ENCODE measurements around the gene ERI3.

Gene ERI3, protein sequence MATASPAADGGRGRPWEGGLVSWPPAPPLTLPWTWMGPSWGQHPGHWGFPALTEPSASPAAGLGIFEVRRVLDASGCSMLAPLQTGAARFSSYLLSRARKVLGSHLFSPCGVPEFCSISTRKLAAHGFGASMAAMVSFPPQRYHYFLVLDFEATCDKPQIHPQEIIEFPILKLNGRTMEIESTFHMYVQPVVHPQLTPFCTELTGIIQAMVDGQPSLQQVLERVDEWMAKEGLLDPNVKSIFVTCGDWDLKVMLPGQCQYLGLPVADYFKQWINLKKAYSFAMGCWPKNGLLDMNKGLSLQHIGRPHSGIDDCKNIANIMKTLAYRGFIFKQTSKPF

DNA sequence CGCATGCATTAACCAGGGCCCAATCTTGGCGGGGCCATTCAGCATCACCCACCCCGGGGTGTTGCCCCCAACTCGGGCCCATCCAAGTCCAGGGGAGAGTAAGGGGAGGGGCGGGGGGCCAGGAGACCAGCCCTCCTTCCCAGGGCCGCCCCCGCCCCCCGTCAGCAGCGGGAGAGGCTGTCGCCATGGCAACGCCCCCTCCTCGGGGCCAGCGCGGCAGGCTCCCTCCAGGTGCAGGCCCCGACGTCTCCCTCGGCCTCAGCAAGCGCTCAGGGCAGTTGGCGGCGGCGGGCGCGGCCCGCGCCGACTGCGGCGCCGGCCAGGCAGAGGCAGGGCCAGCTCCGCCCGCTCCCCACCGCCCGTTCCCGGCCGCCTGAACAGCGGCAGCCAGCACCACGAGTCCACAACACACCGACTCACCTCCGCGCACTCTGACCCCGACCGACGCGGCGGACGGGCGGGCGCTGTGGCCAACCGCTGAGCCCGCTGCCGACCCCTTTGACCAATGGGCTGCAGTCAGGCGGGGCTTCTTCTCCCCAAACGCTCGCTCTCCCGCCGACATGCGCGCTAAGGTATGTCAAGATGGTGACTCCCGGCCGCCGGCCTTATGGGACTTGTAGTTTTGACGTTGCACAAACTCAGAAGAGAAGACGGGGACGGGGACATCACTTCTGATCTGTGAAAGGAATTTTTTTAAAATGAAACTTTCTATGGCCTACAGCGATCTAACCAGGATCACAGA lies at the start of gene ERI3:
ERI3 (minus strand) TSS at position 418 of the 742 bp plus-strand sequence; CDS start at position 187, 231 bp downstream.
- DNase-seq (ENCODE audit: low spot score), result peak; percentile 99
- in situ Hi-C loops (cut with MboI; ENCODE audit: low pct_unique_long_range_greater_than_20kb, low sequenced_read_pairs, unreplicated experiment), result no loop called here
- TF ChIP-seq, protein P1, sequence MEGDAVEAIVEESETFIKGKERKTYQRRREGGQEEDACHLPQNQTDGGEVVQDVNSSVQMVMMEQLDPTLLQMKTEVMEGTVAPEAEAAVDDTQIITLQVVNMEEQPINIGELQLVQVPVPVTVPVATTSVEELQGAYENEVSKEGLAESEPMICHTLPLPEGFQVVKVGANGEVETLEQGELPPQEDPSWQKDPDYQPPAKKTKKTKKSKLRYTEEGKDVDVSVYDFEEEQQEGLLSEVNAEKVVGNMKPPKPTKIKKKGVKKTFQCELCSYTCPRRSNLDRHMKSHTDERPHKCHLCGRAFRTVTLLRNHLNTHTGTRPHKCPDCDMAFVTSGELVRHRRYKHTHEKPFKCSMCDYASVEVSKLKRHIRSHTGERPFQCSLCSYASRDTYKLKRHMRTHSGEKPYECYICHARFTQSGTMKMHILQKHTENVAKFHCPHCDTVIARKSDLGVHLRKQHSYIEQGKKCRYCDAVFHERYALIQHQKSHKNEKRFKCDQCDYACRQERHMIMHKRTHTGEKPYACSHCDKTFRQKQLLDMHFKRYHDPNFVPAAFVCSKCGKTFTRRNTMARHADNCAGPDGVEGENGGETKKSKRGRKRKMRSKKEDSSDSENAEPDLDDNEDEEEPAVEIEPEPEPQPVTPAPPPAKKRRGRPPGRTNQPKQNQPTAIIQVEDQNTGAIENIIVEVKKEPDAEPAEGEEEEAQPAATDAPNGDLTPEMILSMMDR (IDR thresholded peaks at IDR 0.05; ENCODE audit: extremely low read depth, insufficient read depth, missing control alignments), result no peak

DNA sequence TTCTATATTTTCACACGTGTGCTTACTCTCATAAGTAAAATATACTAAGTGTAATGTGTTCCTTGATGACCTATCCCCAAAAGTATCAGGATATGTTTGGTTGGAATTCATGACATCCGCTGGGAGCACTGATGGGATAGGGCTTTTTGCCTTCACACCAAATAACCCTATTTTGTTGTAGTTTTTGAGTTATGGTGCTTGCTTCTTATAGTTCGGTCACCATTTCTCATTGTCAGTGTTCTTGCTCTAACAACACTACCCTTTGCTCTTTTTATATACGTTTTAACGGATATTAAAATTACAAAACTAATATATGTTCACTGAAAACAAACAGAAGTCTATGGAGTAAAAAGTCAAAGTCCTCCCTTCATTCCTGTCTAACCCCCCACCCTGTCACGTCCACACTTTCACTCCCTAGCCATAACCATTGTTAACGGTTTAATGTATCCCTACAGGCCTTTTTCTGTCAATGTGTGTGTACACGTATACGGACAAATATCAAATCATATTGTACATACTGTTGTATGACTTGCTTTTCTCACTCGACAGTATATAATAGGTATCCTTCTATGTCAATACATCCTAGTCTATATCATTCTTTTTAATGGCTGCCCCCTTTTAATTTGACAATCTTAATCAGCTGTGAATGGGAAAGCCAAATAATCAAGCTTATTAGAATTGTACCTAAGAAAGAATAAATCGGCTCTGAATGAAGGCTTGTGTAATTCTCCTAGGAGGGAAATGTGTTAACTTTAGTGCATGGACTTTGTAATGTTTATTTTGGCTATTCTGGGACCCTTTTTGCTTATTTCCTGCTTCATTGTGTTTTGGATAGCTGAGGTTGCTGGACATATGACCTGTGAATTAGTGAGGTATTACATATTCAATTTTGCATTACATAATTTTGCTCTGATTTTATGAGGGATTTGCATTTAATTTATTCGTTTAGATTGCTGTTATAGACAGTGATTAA lies 46.5 kb upstream of the ERI3 start:
- in situ Hi-C loops (cut with MboI; ENCODE audit: low pct_unique_long_range_greater_than_20kb, low sequenced_read_pairs, unreplicated experiment), result no loop called here
- TF ChIP-seq, protein P1 (IDR thresholded peaks at IDR 0.05; ENCODE audit: extremely low read depth, insufficient read depth, missing control alignments), result no peak
- DNase-seq (ENCODE audit: low spot score), result no peak

DNA sequence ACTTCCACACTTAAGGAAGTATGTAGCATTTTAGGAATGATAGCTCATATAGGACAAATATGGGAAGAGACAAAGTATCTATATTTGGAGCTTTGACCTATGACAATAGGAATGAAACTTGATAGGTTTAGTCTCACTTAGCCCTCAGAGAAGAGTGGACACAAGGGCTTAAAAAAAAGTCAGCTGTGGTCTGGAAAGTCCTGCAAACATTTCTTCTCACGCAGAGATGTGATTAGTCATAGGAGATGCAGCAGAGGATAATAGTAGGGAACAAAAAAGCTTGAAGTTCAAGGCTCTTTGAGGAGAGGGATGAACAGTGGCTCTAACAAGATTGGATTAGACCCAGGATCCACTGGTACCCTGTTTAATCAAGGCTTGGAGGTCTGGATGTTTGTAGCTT lies 35.2 kb upstream of the ERI3 start:
- TF ChIP-seq, protein P1 (IDR thresholded peaks at IDR 0.05; ENCODE audit: extremely low read depth, insufficient read depth, missing control alignments), result no peak
- no peak for DNase-seq (ENCODE audit: low spot score)
- in situ Hi-C loops (cut with MboI; ENCODE audit: low pct_unique_long_range_greater_than_20kb, low sequenced_read_pairs, unreplicated experiment), result no loop called here

DNA sequence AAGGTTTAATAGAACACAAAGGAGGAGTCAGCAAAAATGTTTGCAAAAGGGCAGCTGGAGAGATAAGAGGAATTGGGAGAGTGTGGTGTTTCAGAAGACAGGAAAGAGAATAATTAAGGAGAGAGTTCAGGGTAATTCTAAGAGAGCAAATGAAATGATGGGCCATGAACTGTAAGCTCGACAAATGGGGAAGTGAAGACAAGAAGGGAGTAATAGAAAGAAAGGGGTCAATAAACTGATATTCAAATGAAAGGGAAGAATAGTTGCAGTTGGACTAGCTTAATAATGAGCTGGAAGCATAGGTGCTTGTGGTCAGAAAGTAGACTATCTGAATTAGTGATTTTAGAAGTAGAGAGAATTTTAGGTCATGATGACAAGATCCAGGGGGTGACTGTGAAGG lies 34.4 kb upstream of the ERI3 start:
- TF ChIP-seq, protein P1 (IDR thresholded peaks at IDR 0.05; ENCODE audit: extremely low read depth, insufficient read depth, missing control alignments), result no peak
- in situ Hi-C loops (cut with MboI; ENCODE audit: low pct_unique_long_range_greater_than_20kb, low sequenced_read_pairs, unreplicated experiment), result no loop called here

DNA sequence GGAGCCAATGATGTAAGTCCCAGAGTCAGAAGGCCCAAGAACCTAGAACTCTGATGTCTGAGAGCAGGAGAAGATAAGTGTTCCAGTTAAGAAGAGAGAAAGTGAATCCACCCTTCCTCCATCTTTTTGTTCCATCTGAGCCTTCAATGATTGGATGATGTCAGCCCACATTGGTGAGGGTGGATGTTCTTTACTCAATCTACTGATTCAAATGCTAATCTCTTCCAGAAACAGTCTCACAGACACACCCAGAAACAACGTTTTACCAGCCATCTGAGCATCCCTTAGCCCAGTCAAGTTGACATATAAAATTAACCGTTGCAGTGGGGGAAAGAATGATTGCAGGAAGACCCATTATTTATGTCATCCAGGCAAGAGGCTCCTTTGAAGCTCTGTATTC lies 33.5 kb upstream of the ERI3 start:
- in situ Hi-C loops (cut with MboI; ENCODE audit: low pct_unique_long_range_greater_than_20kb, low sequenced_read_pairs, unreplicated experiment), result no loop called here

More for the DNA sequence above, 34.4 kb upstream of the ERI3 start:
- no peak for DNase-seq (ENCODE audit: low spot score)

More for the DNA sequence above, 33.5 kb upstream of the ERI3 start:
- TF ChIP-seq, protein P1 (IDR thresholded peaks at IDR 0.05; ENCODE audit: extremely low read depth, insufficient read depth, missing control alignments), result no peak
- DNase-seq (ENCODE audit: low spot score), result no peak

All from GM13977 (cell line).